HG03457 (cell line): Measurements from ENCODE around the gene SHISA4.
"Not testable (repeated sequence)": the region's sequence is repeated elsewhere in the genome, so short reads cannot be mapped to it uniquely, and the experiment has no call there.

Experiments
- ATAC-seq: cut with Tn5 transposase; IDR thresholded peaks from one replicate; pipeline ENCODE4 v1.9.1; 2021; ENCODE audit warnings: moderate number of reproducible peaks; ENCODE audit not compliant: unreplicated experiment

The SHISA4 gene

GRCh38 chr1:201888282-201889089 lies at the start of gene SHISA4:
Gene SHISA4 (plus strand): TSS chr1:201888898. CDS start chr1:201888995, 97 bp downstream.
- no peak for ATAC-seq

- not testable (repeated sequence) for ATAC-seq
These were observed 49.6 kb upstream of the SHISA4 start for GRCh38 chr1:201839089-201839488.

GRCh38 chr1:201840055-201840454 lies 48.6 kb upstream of the SHISA4 start:
- no peak for ATAC-seq

- no peak for ATAC-seq
These were observed 48.2 kb upstream of the SHISA4 start for GRCh38 chr1:201840490-201840889.

GRCh38 chr1:201841265-201841912 lies 47.3 kb upstream of the SHISA4 start:
- ATAC-seq = no peak

GRCh38 chr1:201842472-201843027 lies 46.1 kb upstream of the SHISA4 start:
- ATAC-seq = no peak

GRCh38 chr1:201845331-201846083 lies 43.2 kb upstream of the SHISA4 start:
- no peak for ATAC-seq

GRCh38 chr1:201847150-201847549 lies 41.5 kb upstream of the SHISA4 start:
- no peak for ATAC-seq

- no peak for ATAC-seq
These were observed 40.5 kb upstream of the SHISA4 start for GRCh38 chr1:201848230-201848629.

- ATAC-seq = no peak
These were observed 39.2 kb upstream of the SHISA4 start for GRCh38 chr1:201849372-201850052.

- no peak for ATAC-seq
These were observed 38.7 kb upstream of the SHISA4 start for GRCh38 chr1:201850053-201850397.

- no peak for ATAC-seq
These were observed 36.7 kb upstream of the SHISA4 start for GRCh38 chr1:201851949-201852348.

- not testable (repeated sequence) for ATAC-seq
These were observed 32.0 kb upstream of the SHISA4 start for GRCh38 chr1:201856722-201857121.

GRCh38 chr1:201859424-201859823 lies 29.3 kb upstream of the SHISA4 start:
- no peak for ATAC-seq

GRCh38 chr1:201861448-201861847 lies 27.2 kb upstream of the SHISA4 start:
- ATAC-seq = no peak

GRCh38 chr1:201870397-201870796 lies 18.3 kb upstream of the SHISA4 start:
- ATAC-seq = no peak

- no peak for ATAC-seq
These were observed 14.0 kb upstream of the SHISA4 start for GRCh38 chr1:201874672-201875071.

- ATAC-seq = no peak
These were observed 12.4 kb upstream of the SHISA4 start for GRCh38 chr1:201876148-201876818.

- no peak for ATAC-seq
These were observed 10.8 kb upstream of the SHISA4 start for GRCh38 chr1:201877877-201878401.
